WTC11 (cell line): ENCODE results near the gene OGFR.

Source experiments
- KAT7 ChIP-seq: sonication (generic); formaldehyde crosslinking; IDR thresholded peaks from 2 replicates; pipeline ENCODE4 v1.8.1; 2023; ENCODE audit warnings: missing genetic modification reagents, mild to moderate bottlenecking, borderline replicate concordance
- TF ChIP-seq, protein P1 (sequence below): sonication (generic); formaldehyde crosslinking; IDR thresholded peaks from 2 replicates; pipeline ENCODE4 v1.8.1; 2023; ENCODE audit warnings: mild to moderate bottlenecking, missing genetic modification reagents
- TF ChIP-seq, protein P2 (sequence below): fragments of 200-600 bp; IDR thresholded peaks from 2 replicates; pipeline ENCODE4 v1.8.0; 2022; ENCODE audit warnings: antibody characterized with exemption

DNA sequence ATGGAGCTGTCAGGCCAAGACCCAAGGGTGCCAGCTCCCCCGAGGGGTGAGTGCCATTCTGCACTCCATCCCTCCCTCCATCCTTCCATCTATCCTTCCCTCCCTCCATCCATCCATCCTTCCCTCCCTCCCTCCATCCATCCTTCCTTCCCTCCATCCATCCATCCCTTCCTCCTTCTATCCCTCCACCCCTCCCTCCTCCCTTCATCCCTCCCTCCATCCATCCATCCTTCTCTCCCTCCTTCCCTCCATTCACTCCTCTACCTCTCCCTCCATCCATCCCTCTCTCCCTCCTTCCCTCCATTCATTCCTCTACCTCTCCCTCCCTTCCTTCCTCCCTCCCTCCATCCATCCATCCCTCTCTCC is 49.7 kb upstream of the OGFR start:
- no peak for TF ChIP-seq KAT7 (CRISPR knock-in tag)
- TF ChIP-seq, protein P1, sequence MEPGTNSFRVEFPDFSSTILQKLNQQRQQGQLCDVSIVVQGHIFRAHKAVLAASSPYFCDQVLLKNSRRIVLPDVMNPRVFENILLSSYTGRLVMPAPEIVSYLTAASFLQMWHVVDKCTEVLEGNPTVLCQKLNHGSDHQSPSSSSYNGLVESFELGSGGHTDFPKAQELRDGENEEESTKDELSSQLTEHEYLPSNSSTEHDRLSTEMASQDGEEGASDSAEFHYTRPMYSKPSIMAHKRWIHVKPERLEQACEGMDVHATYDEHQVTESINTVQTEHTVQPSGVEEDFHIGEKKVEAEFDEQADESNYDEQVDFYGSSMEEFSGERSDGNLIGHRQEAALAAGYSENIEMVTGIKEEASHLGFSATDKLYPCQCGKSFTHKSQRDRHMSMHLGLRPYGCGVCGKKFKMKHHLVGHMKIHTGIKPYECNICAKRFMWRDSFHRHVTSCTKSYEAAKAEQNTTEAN (CRISPR knock-in tag): no peak
- TF ChIP-seq, protein P2, sequence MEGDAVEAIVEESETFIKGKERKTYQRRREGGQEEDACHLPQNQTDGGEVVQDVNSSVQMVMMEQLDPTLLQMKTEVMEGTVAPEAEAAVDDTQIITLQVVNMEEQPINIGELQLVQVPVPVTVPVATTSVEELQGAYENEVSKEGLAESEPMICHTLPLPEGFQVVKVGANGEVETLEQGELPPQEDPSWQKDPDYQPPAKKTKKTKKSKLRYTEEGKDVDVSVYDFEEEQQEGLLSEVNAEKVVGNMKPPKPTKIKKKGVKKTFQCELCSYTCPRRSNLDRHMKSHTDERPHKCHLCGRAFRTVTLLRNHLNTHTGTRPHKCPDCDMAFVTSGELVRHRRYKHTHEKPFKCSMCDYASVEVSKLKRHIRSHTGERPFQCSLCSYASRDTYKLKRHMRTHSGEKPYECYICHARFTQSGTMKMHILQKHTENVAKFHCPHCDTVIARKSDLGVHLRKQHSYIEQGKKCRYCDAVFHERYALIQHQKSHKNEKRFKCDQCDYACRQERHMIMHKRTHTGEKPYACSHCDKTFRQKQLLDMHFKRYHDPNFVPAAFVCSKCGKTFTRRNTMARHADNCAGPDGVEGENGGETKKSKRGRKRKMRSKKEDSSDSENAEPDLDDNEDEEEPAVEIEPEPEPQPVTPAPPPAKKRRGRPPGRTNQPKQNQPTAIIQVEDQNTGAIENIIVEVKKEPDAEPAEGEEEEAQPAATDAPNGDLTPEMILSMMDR: no peak
